Cardiac fibroblast (primary cell): ENCODE data around the gene ACBD6.

Source experiments
- DNase-seq, 2 donors: peaks; one replicate each; pipeline versions ENCODE4 v3.0.0 to v3.0.0-alpha.2; 2010; ENCODE audit warnings: low read depth in 2 of 2
- H3K4me3 ChIP-seq, 2 donors: replicated peaks in 1 of 2; 1 replicate in 1 of 2; 2 replicates in 1 of 2; pipeline ENCODE4 v1.5.1; 2011; ENCODE audit warnings: low read depth in 2 of 2, low read length in 2 of 2, mild to moderate bottlenecking in 2 of 2, moderate library complexity in 1 of 2
- TF ChIP-seq, protein P1 (sequence below): IDR thresholded peaks from one replicate; pipeline ENCODE4 v1.5.1; 2011; ENCODE audit warnings: low read depth, mild to moderate bottlenecking, low read length, inconsistent platforms

The ACBD6 gene

DNA sequence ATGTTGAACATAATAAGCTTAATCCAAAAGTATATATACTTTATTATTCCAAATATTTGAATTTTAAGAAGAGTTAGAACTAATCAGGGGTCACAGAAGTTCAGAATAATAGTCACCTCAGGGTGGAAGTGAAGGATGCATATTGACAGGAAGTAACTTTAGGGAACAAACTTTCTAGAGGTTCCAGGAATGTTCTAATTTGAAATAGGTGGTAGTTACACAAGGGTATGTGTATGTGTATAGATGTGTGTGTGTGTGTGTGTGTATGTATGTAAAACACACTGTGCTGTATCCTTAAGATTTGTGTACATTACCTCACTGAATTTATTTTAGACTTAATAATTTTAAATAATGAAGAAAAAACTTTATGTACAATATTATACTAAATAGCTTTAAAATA, 110.4 kb downstream of the ACBD6 start:
- H3K4me3 ChIP-seq = no peak overlapping the region
- DNase-seq = no peak
- TF ChIP-seq, protein P1, sequence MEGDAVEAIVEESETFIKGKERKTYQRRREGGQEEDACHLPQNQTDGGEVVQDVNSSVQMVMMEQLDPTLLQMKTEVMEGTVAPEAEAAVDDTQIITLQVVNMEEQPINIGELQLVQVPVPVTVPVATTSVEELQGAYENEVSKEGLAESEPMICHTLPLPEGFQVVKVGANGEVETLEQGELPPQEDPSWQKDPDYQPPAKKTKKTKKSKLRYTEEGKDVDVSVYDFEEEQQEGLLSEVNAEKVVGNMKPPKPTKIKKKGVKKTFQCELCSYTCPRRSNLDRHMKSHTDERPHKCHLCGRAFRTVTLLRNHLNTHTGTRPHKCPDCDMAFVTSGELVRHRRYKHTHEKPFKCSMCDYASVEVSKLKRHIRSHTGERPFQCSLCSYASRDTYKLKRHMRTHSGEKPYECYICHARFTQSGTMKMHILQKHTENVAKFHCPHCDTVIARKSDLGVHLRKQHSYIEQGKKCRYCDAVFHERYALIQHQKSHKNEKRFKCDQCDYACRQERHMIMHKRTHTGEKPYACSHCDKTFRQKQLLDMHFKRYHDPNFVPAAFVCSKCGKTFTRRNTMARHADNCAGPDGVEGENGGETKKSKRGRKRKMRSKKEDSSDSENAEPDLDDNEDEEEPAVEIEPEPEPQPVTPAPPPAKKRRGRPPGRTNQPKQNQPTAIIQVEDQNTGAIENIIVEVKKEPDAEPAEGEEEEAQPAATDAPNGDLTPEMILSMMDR = no peak

DNA sequence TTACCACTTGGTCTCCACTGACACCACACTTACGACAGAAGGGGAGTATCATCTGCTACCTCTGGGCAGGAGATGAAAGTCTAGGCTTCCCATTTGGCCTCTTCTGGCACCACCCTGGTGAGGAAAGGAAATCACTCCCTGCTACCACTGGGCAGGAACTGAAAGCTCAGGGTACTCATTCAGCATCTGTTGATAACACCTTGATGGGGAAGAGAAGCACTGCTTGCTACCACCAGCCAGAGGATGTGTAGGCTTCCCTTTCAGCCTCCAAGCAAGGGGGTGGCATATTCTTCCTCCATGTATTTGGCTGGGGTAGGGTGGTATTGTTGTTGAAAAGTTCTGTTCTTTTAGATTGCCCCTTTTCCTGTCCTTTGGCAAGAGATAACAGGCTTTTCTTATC, 115.0 kb downstream of the ACBD6 start:
- H3K4me3 ChIP-seq = no peak overlapping the region
- no peak for DNase-seq
- TF ChIP-seq, protein P1 = no peak

DNA sequence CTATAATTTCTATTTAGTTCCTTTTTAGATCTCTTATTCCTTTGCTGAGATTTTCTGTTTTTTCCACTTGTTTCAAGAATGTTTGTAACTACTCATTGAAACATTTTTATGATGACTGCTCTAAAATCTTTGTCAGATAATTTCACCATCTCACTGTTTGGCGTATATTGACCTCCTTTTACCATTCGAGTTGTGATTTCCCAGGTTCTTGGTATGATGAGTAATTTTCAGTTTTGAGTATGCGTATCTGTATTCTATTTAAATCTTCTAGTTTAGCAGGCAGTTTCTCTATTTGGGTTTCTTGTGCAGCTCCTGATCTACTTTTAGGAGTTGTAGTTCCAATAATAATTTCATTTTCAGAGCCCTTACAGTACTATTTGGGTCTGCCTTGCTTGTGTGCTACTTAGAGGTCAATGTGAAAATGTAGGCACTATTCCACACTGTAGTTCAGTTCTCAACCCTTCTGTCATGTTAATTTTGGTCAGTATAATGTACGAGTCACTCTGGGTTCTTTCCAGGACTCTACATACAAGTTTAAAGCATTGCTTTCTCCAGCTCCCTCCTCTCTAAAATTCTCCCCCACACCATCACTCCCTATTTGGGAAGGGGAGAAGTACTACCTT, 115.5 kb downstream of the ACBD6 start:
- TF ChIP-seq, protein P1 = no peak
- peak in 1 of 2 donors; percentile 17 for DNase-seq
- no peak overlapping the region for H3K4me3 ChIP-seq

DNA sequence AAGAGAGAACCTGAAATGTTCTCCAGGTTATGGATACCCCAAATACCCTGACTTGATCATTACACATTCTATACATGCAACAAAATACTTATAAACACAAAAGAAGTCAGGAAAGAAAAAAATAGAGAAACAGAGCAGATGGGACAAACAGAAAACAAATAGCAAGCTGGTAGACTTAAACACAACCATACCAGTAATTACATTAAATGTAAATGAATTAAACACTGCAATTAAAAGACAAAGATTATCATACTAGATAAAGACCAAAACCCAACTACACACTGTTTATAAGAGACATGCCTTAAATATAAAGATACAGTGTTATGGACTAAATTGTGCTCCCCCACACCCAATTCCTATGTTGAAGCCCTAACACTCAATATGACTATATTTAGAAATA, 117.2 kb downstream of the ACBD6 start:
- H3K4me3 ChIP-seq = no peak overlapping the region
- DNase-seq = no peak
- TF ChIP-seq, protein P1 = no peak

DNA sequence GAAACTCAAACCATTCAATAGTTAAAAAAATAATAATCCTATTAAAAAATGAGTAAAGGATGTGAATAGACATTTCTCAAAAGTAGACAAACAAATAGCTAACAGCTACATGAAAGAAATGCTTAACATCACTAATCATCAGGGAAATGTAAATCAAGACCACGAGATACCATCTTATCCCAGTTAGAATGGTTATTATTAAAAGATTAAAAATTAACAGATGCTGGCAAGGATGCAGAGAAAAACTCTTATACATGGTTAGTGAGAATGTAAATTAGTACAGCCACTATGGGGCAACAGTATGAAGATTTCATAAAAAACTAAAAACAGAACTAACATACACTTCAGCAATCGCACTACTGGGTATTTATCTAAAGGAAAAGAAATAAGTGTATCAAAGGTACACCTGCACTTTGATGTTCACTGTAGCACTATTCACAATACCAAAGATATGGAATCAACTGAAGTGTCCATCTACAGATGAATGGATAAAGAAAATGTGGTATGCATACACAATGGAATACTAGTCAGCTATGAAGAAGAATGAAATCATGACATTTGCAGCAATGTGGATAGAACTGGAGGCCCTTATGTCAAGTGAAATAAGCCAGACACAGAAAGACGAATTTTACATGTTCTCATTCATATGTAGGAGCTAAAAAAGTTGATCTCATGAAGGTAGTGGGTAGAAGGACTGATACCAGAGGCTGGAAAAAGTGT, 117.9 kb downstream of the ACBD6 start:
- DNase-seq = no peak
- H3K4me3 ChIP-seq = no peak overlapping the region
- TF ChIP-seq, protein P1 = no peak

DNA sequence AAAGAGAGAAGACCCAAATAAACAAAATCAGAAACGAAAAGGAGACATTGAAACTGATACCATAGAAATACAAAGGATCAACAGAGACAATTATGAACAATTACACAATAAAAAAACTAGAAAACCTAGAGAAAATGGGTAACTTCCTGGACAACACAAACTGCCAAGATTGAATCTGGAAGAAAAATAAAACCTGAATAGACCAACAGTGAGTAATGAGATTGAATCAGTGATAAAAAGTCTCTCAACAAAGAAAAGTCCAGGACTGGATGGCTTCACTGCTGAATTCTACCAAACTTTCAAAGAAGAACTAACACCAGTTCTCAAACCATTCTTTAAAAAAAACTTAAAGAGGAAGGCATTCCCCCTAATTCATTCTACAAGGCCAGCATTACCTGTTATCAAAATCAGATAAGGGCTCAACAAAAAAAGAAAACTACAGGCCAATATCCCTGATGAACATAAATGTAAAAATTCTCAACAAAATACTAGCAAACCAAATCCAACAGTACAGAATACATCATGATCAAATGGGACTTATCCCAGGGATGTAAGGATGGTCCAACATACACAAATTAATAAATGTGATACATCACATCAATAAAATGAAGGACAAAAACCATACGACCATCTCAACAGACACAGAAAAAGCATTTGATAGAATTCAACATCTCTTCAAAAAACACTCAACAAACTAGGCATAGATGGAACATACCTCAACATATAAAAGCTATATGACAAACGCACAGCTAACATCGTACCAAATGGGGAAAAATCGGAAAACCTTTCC, 119.9 kb downstream of the ACBD6 start:
- TF ChIP-seq, protein P1 = no peak
- peak; percentile 19 to 73 for DNase-seq
- H3K4me3 ChIP-seq = peak overlapping the region in 1 of 2 donors; percentile 7
